Measurements from ENCODE around the gene SMYD3.
"Not testable (repeated sequence)": the region's sequence is repeated elsewhere in the genome, so short reads cannot be mapped to it uniquely, and the experiment has no call there.

SMYD3 gene

DNA sequence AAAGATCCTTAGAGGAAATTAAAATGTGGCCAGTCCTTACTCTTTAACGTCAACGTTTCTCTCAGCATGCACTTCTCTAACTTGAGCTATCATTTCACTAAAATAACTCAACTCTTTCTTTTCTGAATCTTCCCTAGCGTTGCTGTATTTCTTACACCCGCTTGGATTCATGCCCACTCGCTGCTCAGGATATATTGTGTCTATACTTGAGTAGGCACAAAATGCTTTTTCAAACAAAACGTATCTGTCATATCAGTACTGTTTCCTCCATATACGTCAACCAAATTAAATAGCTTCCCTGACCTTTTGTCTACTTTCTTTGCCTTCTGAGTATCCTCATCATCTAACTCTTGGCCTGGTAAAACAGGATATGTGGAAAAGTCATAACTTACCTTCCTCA, 549.7 kb downstream of the SMYD3 start:
- WGBS, 2 experiments (ENCODE audit: insufficient coverage in 2 of 2): 90 to 93% methylated on average over 3 to 6 of the region's 7 CpGs
- H3K36me3 ChIP-seq (ENCODE audit: control insufficient read depth, insufficient read depth, low read length): no peaks in the 10 kb centered on the region
- H3K4me1 ChIP-seq (ENCODE audit: control insufficient read depth, insufficient read depth, low read length, poor library complexity, severe bottlenecking): no peaks in the 10 kb centered on the region
- H3K4me3 ChIP-seq (ENCODE audit: extremely low read depth, insufficient read depth, low read length, poor library complexity, severe bottlenecking): no peak overlapping the region
- no peak overlapping the region for H3K27ac ChIP-seq (ENCODE audit: low read depth, low read length, severe bottlenecking)
- no peaks in the 10 kb centered on the region for H3K9me3 ChIP-seq (ENCODE audit: control insufficient read depth, low read length)

GRCh38 chr1:245956225-245956624, 550.9 kb downstream of the SMYD3 start:
- Histone ChIP-seq H3K27ac (ENCODE audit: low read depth, low read length, severe bottlenecking) (no peak overlapping the region), H3K36me3 (ENCODE audit: control insufficient read depth, insufficient read depth, low read length) (no peaks in the 10 kb centered on the region), H3K4me3 (ENCODE audit: extremely low read depth, insufficient read depth, low read length, poor library complexity, severe bottlenecking) (no peak overlapping the region), H3K4me1 (ENCODE audit: control insufficient read depth, insufficient read depth, low read length, poor library complexity, severe bottlenecking) (no peaks in the 10 kb centered on the region), H3K9me3 (ENCODE audit: control insufficient read depth, low read length) (no peaks in the 10 kb centered on the region)
- 96 to 100% methylated on average over 3 of the region's 4 CpGs for WGBS, 2 experiments (ENCODE audit: insufficient coverage in 2 of 2)

GRCh38 chr1:245953876-245954660, 553.0 kb downstream of the SMYD3 start:
- Histone ChIP-seq H3K36me3 (ENCODE audit: control insufficient read depth, insufficient read depth, low read length) (no peaks in the 10 kb centered on the region), H3K4me3 (ENCODE audit: extremely low read depth, insufficient read depth, low read length, poor library complexity, severe bottlenecking) (no peak overlapping the region), H3K9me3 (ENCODE audit: control insufficient read depth, low read length) (no peaks in the 10 kb centered on the region), H3K27ac (ENCODE audit: low read depth, low read length, severe bottlenecking) (no peak overlapping the region), H3K4me1 (ENCODE audit: control insufficient read depth, insufficient read depth, low read length, poor library complexity, severe bottlenecking) (no peaks in the 10 kb centered on the region)
- 85 to 94% methylated on average over 4 to 5 of the region's 8 CpGs for WGBS, 2 experiments (ENCODE audit: insufficient coverage in 2 of 2)

- Histone ChIP-seq H3K4me3 (ENCODE audit: extremely low read depth, insufficient read depth, low read length, poor library complexity, severe bottlenecking) (no peak overlapping the region), H3K4me1 (ENCODE audit: control insufficient read depth, insufficient read depth, low read length, poor library complexity, severe bottlenecking) (no peaks in the 10 kb centered on the region), H3K27ac (ENCODE audit: low read depth, low read length, severe bottlenecking) (no peak overlapping the region), H3K36me3 (ENCODE audit: control insufficient read depth, insufficient read depth, low read length) (no peaks in the 10 kb centered on the region), H3K9me3 (ENCODE audit: control insufficient read depth, low read length) (no peaks in the 10 kb centered on the region)
- WGBS, 2 experiments (ENCODE audit: insufficient coverage in 2 of 2): 92 to 100% methylated on average over 2 to 6 of the region's 7 CpGs
Observed at GRCh38 chr1:245952383-245953026, 554.6 kb downstream of the SMYD3 start.

DNA sequence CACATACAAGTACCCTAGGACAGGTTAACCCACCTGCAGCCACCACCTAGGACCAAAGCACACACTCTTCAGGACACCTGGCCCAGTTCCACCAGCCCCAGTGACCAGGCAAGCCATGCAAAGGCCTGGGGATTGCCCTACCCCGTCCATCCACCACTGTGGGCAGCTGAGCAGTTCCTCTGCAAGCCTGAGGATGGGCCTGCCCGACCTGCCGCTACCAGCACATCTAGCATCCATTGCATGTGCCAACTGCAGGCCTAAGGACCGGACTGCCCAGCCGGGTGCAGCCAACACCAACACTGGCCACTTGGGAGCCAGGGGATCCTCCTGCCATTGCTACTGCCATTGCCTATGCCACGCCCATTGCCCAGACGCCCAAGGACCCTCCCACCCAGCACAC, 558.3 kb downstream of the SMYD3 start:
- 87 to 90% methylated on average over 7 of the region's 7 CpGs for WGBS, 2 experiments (ENCODE audit: insufficient coverage in 2 of 2)
- Histone ChIP-seq H3K4me1 (ENCODE audit: control insufficient read depth, insufficient read depth, low read length, poor library complexity, severe bottlenecking) (no peaks in the 10 kb centered on the region), H3K4me3 (ENCODE audit: extremely low read depth, insufficient read depth, low read length, poor library complexity, severe bottlenecking) (no peak overlapping the region), H3K9me3 (ENCODE audit: control insufficient read depth, low read length) (no peaks in the 10 kb centered on the region), H3K36me3 (ENCODE audit: control insufficient read depth, insufficient read depth, low read length) (no peaks in the 10 kb centered on the region), H3K27ac (ENCODE audit: low read depth, low read length, severe bottlenecking) (no peak overlapping the region)

DNA sequence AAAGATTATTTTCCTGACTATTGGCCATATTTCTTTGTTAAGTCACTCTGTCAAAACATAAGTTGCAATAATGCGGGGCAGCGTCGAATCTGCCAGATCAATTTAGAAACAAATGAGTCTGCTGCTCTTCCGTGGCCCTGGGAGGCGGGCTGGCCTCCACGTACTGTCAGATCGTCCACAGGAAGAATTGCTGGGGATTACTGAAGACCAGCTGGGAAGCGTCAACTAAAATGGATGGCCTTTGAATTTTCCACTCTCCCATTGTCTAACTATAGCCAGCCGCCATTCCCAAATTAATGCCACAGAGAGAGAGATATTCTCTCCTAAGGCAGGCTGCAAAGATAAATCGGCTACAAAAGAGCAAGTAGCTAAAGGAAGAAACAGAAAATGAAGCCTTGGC, 560.2 kb downstream of the SMYD3 start:
- H3K36me3 ChIP-seq (ENCODE audit: control insufficient read depth, insufficient read depth, low read length): no peaks in the 10 kb centered on the region
- H3K4me3 ChIP-seq (ENCODE audit: extremely low read depth, insufficient read depth, low read length, poor library complexity, severe bottlenecking): no peak overlapping the region
- H3K27ac ChIP-seq (ENCODE audit: low read depth, low read length, severe bottlenecking): no peak overlapping the region
- H3K4me1 ChIP-seq (ENCODE audit: control insufficient read depth, insufficient read depth, low read length, poor library complexity, severe bottlenecking): no peaks in the 10 kb centered on the region
- WGBS, 2 experiments (ENCODE audit: insufficient coverage in 2 of 2): 79 to 86% methylated on average over 7 to 9 of the region's 10 CpGs
- H3K9me3 ChIP-seq (ENCODE audit: control insufficient read depth, low read length): no peaks in the 10 kb centered on the region

DNA sequence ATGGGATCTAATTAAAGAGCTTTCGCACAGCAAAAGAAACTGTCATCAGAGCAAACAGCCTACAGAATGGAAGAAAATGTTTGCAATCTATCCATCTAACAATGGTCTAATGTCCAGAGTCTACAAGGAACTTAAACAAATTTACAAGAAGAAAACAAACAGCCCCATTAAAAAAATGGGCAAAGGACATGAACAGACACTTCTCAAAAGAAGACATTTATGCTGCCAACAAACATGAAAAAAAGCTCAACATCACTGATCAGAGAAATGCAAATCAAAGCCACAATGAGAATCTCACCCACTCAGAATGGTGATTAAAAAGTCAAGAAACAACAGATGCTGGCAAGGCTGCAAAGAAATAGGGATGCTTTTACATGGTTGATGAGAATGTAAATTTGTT, 561.9 kb downstream of the SMYD3 start:
- H3K36me3 ChIP-seq (ENCODE audit: control insufficient read depth, insufficient read depth, low read length); H3K27ac ChIP-seq (ENCODE audit: low read depth, low read length, severe bottlenecking): not testable (repeated sequence)

DNA sequence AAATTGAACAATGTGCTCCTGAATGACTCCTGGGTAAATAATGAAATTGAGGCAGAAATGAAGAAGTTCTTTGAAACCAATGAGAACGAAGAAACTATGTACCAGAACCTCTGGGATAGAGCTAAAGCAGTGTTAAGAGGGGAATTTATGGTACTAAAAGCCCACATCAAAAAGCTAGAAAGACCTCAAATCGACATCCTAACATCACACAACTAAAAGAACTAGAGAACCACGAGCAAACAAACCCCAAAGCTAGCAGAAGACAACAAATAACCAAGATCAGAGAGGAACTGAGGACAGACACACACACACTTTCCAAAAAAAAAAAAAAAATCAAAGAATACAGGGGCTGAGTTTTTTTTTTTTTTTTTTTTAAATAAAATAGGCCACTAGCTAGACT, 564.2 kb downstream of the SMYD3 start:
- H3K4me1 ChIP-seq (ENCODE audit: control insufficient read depth, insufficient read depth, low read length, poor library complexity, severe bottlenecking): peaks cover 7% of the 10 kb centered on the region
- H3K9me3 ChIP-seq (ENCODE audit: control insufficient read depth, low read length): no peaks in the 10 kb centered on the region
- H3K27ac ChIP-seq (ENCODE audit: low read depth, low read length, severe bottlenecking): no peak overlapping the region
- 71% methylated on average over 1 of the region's 3 CpGs; no CpG with 5 or more reads in 1 of the 2 experiments for WGBS, 2 experiments (ENCODE audit: insufficient coverage in 2 of 2)
- H3K4me3 ChIP-seq (ENCODE audit: extremely low read depth, insufficient read depth, low read length, poor library complexity, severe bottlenecking): no peak overlapping the region
- H3K36me3 ChIP-seq (ENCODE audit: control insufficient read depth, insufficient read depth, low read length): no peaks in the 10 kb centered on the region

More for the DNA sequence above, 561.9 kb downstream of the SMYD3 start:
- not testable (repeated sequence) for H3K4me3 ChIP-seq (ENCODE audit: extremely low read depth, insufficient read depth, low read length, poor library complexity, severe bottlenecking); H3K4me1 ChIP-seq (ENCODE audit: control insufficient read depth, insufficient read depth, low read length, poor library complexity, severe bottlenecking); H3K9me3 ChIP-seq (ENCODE audit: control insufficient read depth, low read length)
- WGBS, 2 experiments (ENCODE audit: insufficient coverage in 2 of 2): no CpG with 5 or more reads among the region's 1 CpG

DNA sequence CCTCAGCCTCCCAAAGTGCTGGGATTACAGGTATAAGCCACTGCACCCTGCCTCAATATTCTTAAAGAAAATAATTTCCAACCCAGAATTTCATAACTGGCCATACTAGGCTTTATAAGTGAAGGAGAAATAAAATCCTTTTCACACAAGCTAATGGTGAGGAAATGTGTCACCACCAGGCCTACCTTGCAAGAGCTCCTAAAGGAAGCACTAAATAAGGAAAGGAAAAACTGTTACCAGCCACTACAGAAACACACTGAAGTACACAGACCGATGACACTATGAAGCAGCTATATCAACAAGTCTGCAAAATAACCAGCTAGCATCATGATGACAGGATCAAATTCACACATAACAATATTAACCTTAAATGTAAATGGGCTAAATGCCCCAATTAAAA, 565.3 kb downstream of the SMYD3 start:
- not testable (repeated sequence) for H3K4me1 ChIP-seq (ENCODE audit: control insufficient read depth, insufficient read depth, low read length, poor library complexity, severe bottlenecking); H3K27ac ChIP-seq (ENCODE audit: low read depth, low read length, severe bottlenecking)
- WGBS, 2 experiments (ENCODE audit: insufficient coverage in 2 of 2): no CpG with 5 or more reads among the region's 1 CpG

DNA sequence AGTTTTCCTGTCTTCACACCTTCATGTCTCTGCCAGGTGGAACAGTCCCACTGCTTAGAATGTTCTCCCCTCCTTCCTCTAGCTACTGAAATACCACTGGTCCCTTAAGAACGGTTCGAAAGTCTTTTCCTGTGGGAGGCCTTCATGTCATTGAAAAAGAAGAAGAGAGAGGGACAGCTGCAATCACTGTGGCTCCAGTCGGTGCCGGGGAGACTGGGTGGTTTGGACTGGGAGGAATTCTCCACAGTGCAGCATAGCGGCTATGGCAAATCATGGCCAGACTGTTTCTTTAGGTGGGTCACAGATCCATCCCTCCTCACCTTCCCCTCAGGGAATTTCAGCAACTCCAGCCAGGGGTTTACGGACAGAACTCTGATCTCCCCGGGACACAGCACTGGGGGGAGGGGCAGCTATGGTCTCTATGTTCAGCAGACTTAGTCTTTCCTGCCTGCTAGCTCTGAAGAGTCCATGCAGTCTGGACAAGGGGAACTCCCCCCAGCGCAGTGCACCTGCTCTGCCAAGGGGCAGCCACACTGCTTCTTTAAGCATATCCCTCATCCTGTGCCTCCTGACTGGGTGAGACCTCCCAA, 567.2 kb downstream of the SMYD3 start:
- H3K4me3 ChIP-seq (ENCODE audit: extremely low read depth, insufficient read depth, low read length, poor library complexity, severe bottlenecking): no peak overlapping the region
- H3K9me3 ChIP-seq (ENCODE audit: control insufficient read depth, low read length): no peaks in the 10 kb centered on the region
- WGBS, 2 experiments (ENCODE audit: insufficient coverage in 2 of 2): 50 to 60% methylated on average over 1 to 2 of the region's 8 CpGs
- H3K4me1 ChIP-seq (ENCODE audit: control insufficient read depth, insufficient read depth, low read length, poor library complexity, severe bottlenecking): peaks cover 7% of the 10 kb centered on the region
- H3K27ac ChIP-seq (ENCODE audit: low read depth, low read length, severe bottlenecking): no peak overlapping the region
- no peaks in the 10 kb centered on the region for H3K36me3 ChIP-seq (ENCODE audit: control insufficient read depth, insufficient read depth, low read length)

More for the DNA sequence above, 565.3 kb downstream of the SMYD3 start:
- H3K4me3 ChIP-seq (ENCODE audit: extremely low read depth, insufficient read depth, low read length, poor library complexity, severe bottlenecking); H3K9me3 ChIP-seq (ENCODE audit: control insufficient read depth, low read length); H3K36me3 ChIP-seq (ENCODE audit: control insufficient read depth, insufficient read depth, low read length): not testable (repeated sequence)

DNA sequence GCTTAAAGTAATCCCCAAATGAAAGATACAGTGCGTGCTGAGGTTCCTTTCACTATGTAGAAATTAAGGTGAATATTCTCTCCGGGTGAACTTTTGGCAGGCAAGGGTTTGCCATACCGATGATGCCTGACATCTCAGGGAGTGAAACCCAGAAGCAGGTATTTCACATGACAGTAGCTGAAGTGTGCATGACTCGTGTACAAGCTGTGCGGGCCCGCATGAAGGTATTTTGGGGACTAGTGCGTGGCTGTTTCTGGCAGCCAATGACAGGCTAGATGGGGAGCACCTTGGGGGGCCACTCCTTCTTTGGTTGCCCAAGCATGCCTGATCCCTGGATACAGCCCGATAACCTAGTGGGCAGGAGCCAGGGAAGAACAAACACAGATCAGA, 569.0 kb downstream of the SMYD3 start:
- Histone ChIP-seq H3K27ac (ENCODE audit: low read depth, low read length, severe bottlenecking) (no peak overlapping the region), H3K36me3 (ENCODE audit: control insufficient read depth, insufficient read depth, low read length) (no peaks in the 10 kb centered on the region), H3K4me3 (ENCODE audit: extremely low read depth, insufficient read depth, low read length, poor library complexity, severe bottlenecking) (no peak overlapping the region), H3K9me3 (ENCODE audit: control insufficient read depth, low read length) (no peaks in the 10 kb centered on the region), H3K4me1 (ENCODE audit: control insufficient read depth, insufficient read depth, low read length, poor library complexity, severe bottlenecking) (peaks cover 7% of the 10 kb centered on the region)
- WGBS, 2 experiments (ENCODE audit: insufficient coverage in 2 of 2): 89 to 92% methylated on average over 6 to 8 of the region's 8 CpGs

Data from mesodermal cell (in vitro differentiated cells).